ENCODE results near the gene SHKBP1. TPM values are rescaled to one million over a fixed set of nuclear protein-coding genes. Genes with fewer than 3 reads are reported as not detected.
"Not testable (repeated sequence)": the region's sequence is repeated elsewhere in the genome, so short reads cannot be mapped to it uniquely, and the experiment has no call there.

Gene SHKBP1
- total RNA-seq, 2 donors from 2014 or later: 23.5 to 24.4 TPM

- intact Hi-C loops (cut with DNase I): no loop called here
- DNase-seq: no peak
- peak in 1 of 2 donors; percentile 5 for ATAC-seq
Measured at GRCh38 chr19:40576151-40576584, 505 bp upstream of the SHKBP1 start.

GRCh38 chr19:40578442-40578908 lies 1.8 kb downstream of the SHKBP1 start:
- no peak for DNase-seq
- intact Hi-C loops (cut with DNase I): no loop called here
- ATAC-seq: no peak

- ATAC-seq: no peak
- intact Hi-C loops (cut with DNase I): no loop called here
- DNase-seq: no peak
Measured at GRCh38 chr19:40580619-40581018, 3.9 kb downstream of the SHKBP1 start.

- ATAC-seq (no peak), DNase-seq (no peak)
- intact Hi-C loops (cut with DNase I): no loop called here
Measured at GRCh38 chr19:40581531-40581930, 4.9 kb downstream of the SHKBP1 start.

DNA sequence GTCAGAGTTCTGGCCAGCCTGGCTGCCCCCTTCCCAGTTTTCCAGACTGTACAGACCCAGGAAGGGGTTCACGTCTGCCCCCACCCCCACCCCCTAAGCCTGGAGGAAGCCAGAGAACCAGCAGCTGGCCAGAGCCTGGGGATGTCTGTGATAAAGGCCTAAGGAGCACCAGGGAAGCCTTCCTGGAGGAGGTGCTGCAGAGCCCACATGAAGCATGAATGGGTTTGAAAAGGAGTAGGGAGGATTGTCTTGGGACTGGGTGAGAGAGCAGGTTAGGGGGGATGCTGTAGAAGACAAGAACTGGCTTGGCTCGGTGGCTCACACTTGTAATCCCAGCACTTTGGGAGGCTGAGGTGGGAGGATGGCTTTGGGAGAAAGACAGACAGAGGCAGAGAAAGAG lies 5.8 kb downstream of the SHKBP1 start:
- ATAC-seq: no peak
- intact Hi-C loops (cut with DNase I): no loop called here
- no peak for DNase-seq

- ATAC-seq (no peak), DNase-seq (no peak)
- intact Hi-C loops (cut with DNase I): no loop called here
Measured at GRCh38 chr19:40583283-40583682, 6.6 kb downstream of the SHKBP1 start.

GRCh38 chr19:40584007-40584406 lies 7.3 kb downstream of the SHKBP1 start:
- DNase-seq (no peak), ATAC-seq (no peak)
- intact Hi-C loops (cut with DNase I): no loop called here

DNA sequence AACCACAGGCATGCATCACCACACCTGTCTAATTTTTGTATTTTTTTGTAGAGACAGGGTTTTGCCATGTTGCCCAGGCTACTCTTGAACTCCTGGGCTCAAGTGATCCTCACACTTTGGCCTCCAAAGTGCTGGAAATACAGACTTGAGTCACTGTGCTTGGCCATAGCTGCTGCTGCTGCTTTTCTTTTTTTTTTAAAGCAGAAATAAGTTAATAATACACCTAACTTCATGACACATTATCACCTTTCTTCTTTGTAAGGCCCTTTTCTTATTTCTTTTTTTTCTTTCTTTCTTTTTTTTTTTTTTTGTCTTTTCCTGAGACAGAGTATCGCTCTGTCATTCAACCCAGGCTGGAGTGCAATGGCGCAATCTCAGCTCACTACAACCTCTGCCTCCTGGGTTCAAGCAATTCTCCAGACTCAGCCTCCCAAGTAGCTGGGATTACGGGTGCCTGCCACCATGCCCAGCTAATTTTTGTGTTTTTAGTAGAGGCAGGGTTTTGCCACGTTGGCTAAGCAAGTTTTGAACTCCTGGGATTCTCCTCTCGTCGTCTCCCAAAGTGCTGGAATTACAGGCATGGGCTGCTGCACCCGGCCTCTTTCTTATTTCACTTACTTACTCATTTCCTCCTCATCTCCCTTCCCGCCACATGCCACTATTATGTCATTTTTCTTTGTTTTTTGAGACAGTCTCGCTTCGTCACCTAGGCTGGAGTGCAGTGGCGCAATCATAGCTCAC lies 8.7 kb downstream of the SHKBP1 start:
- no peak for DNase-seq
- intact Hi-C loops (cut with DNase I): no loop called here
- ATAC-seq: no peak

DNA sequence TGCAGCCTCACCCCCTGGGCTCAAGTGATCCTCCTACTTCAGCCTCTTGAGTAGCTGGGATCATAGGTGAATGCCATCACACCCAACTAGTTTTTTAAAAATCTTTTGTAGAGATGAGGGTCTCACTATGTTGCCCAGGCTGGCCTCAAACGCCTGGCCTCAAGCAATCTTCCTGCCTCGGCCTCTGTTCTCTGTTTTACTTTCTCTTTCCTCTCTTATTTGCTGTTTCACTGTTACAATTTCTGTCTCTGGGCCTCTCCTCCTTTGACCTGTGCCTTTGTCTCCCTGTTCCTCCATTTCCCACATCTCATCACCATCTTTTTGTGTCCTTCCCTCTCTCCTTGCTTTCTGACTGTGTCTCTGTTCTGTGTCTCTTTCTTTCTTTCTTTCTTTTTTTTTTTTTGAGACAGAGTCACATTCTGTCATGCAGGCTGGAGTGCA lies 9.3 kb downstream of the SHKBP1 start:
- DNase-seq: no peak
- no peak for ATAC-seq
- intact Hi-C loops (cut with DNase I): no loop called here

DNA sequence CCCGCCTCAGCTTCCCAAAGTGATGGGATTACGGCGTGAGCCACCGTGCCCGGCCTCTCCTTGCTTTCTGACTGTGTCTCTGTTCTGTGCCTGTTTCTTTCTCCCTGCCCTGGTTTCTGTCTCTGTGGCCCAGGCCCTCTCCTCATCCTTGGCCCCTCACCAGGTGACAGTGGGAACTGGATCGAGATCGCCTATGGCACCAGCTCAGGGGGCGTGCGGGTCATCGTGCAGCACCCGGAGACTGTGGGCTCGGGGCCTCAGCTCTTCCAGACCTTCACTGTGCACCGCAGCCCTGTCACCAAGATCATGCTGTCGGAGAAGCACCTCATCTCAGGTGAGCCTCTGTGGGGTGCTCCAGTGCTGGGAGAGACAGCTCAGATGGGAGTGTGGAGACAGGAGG lies 9.9 kb downstream of the SHKBP1 start:
- ATAC-seq: no peak
- no peak for DNase-seq
- intact Hi-C loops (cut with DNase I): no loop called here

GRCh38 chr19:40588110-40588854 lies 11.6 kb downstream of the SHKBP1 start:
- ATAC-seq (no peak), DNase-seq (no peak)
- intact Hi-C loops (cut with DNase I): no loop called here

- intact Hi-C loops (cut with DNase I): no loop called here
- DNase-seq (no peak), ATAC-seq (no peak)
Measured at GRCh38 chr19:40588926-40589569, 12.4 kb downstream of the SHKBP1 start.

DNA sequence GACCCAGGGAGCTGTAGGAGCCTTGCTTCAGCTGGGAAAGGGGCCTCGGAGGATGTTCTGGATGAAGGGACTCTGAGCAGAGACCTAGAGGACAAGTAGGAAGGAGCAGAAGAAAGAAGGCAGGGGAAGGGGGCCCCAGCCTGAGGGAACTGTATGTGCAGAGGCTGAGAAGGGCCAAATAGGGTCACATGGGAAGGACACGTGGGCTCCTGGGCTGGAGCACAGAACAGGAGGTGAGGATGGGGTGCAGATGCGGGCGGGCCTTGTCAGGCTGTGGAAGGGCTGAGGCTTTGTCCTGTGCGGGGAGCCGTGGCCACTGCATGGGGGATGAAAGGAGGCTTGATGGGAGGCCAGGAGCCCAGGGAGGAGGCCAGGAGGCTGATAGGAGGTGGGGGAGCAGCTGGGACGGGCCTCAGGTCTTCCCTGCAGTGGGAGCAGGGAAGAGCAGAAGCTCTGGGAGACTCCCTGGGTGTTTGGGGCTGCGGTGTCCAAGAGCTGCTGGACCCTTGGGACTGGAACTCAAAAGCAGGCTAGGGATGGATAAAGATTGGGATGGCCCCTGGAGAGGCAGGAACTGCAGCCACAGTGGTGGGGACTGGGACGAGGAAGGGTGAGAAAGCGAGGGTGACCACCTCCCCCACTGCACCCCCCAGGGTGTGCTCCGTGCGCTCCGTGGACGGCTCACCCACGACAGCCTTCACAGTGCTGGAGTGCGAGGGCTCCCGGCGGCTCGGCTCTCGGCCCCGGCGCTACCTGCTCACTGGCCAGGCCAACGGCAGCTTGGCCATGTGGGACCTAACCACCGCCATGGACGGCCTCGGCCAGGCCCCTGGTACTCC lies 13.1 kb downstream of the SHKBP1 start:
- intact Hi-C loops (cut with DNase I): loop anchor here (10.0 kb wide), 2 partner anchors 65 to 285 kb away; no protein-coding TSS in a partner anchor
- no peak for DNase-seq
- no peak for ATAC-seq

- DNase-seq: no peak
- intact Hi-C loops (cut with DNase I): loop anchor here (10.0 kb wide), 2 partner anchors 66 to 286 kb away; no protein-coding TSS in a partner anchor
- ATAC-seq: no peak
Measured at GRCh38 chr19:40590464-40591265, 14.0 kb downstream of the SHKBP1 start.

- not testable (repeated sequence) for DNase-seq
- intact Hi-C loops (cut with DNase I): loop anchor here (10.0 kb wide), 2 partner anchors 67 to 287 kb away; no protein-coding TSS in a partner anchor
Measured at GRCh38 chr19:40591724-40592123, 15.1 kb downstream of the SHKBP1 start.

DNA sequence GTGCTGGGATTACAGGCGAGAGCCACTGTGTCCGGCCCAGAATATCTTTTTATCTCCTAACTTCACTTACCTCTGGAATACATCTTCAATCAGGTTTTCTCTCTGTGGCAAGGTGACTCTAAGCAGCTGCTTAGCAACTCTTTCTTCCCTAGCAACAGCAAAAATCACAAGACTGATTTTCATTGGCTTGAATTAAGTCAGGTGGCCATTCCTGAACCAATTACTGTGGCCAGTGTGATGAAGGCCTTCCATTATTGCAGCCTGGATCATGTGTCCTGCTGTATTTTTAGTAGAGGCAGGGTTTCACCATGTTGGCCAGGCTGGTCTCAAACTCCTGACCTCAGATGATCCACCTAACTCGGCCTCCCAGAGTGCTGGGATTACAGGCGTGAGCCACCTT lies 15.5 kb downstream of the SHKBP1 start:
- intact Hi-C loops (cut with DNase I): loop anchor here (10.0 kb wide), 2 partner anchors 67 to 287 kb away; no protein-coding TSS in a partner anchor
- ATAC-seq (peak in 1 of 2 donors; percentile 11), DNase-seq (no peak)

More at GRCh38 chr19:40591724-40592123, 15.1 kb downstream of the SHKBP1 start:
- not testable (repeated sequence) for ATAC-seq

DNA sequence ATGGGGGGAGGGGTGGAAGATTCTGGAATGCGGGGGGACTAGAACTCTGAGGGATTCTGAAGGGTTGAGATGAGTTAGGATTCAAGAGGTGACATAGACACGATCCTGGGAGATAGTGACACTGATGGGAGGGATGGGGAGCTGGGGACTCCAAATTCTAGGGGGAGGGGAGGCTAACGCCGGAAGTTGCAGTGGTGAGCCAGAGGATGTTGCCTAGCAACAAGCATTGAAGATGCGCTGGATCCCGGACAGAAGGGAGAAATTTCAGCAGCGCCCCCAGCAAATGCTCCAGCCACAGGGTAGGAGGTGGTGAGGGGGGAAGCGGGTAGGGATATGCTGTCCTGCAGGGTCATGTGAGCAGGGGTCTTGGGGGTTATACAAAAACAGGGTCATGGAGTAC lies 17.6 kb downstream of the SHKBP1 start:
- DNase-seq: no peak
- no peak for ATAC-seq
- intact Hi-C loops (cut with DNase I): loop anchor here (10.0 kb wide), 2 partner anchors 69 to 289 kb away; no protein-coding TSS in a partner anchor

DNA sequence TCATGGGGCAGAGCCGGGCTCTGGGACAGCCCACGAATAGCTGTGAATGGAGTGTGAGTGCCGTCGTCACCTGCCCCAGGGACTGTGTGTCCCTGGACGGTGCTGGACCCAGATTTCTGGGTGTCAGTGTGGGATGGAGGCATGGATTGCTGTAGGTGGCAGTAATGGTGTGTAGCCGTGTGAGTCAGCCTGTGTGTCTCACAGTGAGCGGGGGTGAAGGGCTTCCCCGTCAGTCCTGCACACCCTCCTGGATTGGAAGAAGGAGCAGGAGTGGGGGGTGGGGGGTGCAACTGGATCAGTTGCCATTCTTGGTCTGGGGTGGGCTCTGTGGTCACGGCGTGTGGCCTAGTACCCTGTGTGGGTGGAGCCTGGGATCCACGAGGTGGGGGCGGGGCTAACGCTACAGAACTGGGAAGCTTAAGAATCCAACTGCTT lies 18.0 kb downstream of the SHKBP1 start:
- ATAC-seq (no peak), DNase-seq (no peak)
- intact Hi-C loops (cut with DNase I): loop anchor here (5.0 to 10.0 kb wide), 4 partner anchors 47 to 290 kb away; no protein-coding TSS in a partner anchor

All from left cardiac atrium (tissue), 4 donors.